DND-41 (cell line): Measurements from ENCODE around the gene SH2D6.
"Not testable (repeated sequence)": the region's sequence is repeated elsewhere in the genome, so short reads cannot be mapped to it uniquely, and the experiment has no call there.

Source experiments
- ATAC-seq: fragments of 200-7000 bp; cut with Tn5 transposase; 3 replicates; pipeline ENCODE4 v1.9.1; 2021; ENCODE audit warnings: low read depth; ENCODE audit not compliant: insufficient read depth
- DNase-seq: peaks from one replicate; pipeline ENCODE4 v3.0.0-alpha.2; 2020
- H2AFZ ChIP-seq: 2 replicates; pipeline ENCODE4 v1.6.0; 2012; ENCODE audit warnings: low read depth, low read length
- H3K27ac ChIP-seq: 2 replicates; pipeline ENCODE4 v1.5.1; 2012; ENCODE audit warnings: low read length, inconsistent platforms
- H3K27me3 ChIP-seq: fragments of 200-600 bp; sonication (generic); 2 replicates; pipeline ENCODE4 v1.6.0; 2012; ENCODE audit warnings: low read length, mild to moderate bottlenecking, inconsistent platforms; ENCODE audit not compliant: insufficient read depth, poor library complexity
- H3K36me3 ChIP-seq: 2 replicates; pipeline ENCODE4 v1.5.1; 2012; ENCODE audit warnings: low read length, inconsistent platforms; ENCODE audit not compliant: insufficient read depth
- H3K4me1 ChIP-seq: 2 replicates; pipeline ENCODE4 v1.5.1; 2012; ENCODE audit warnings: mild to moderate bottlenecking, low read length; ENCODE audit not compliant: insufficient read depth
- H3K4me2 ChIP-seq: 2 replicates; pipeline ENCODE4 v1.6.0; 2012; ENCODE audit warnings: mild to moderate bottlenecking, moderate library complexity, low read length, inconsistent platforms; ENCODE audit not compliant: insufficient read depth
- H3K4me3 ChIP-seq, 2 experiments: fragments of 200-600 bp in 1 of 2; shearing (Covaris generic) in 1 of 2; 2 replicates each; pipeline ENCODE4 v1.5.1; 2012 to 2016; ENCODE audit warnings: inconsistent platforms in 2 of 2, low read length in 2 of 2, mild to moderate bottlenecking in 2 of 2, low read depth in 1 of 2, moderate library complexity in 1 of 2
- H3K79me2 ChIP-seq: 2 replicates; pipeline ENCODE4 v1.6.0; 2012; ENCODE audit warnings: low read length, inconsistent platforms; ENCODE audit not compliant: insufficient read depth
- H3K9ac ChIP-seq: 2 replicates; pipeline ENCODE4 v1.6.0; 2012; ENCODE audit warnings: low read depth, mild to moderate bottlenecking, inconsistent platforms, low read length, moderate library complexity
- H3K9me3 ChIP-seq: 2 replicates; pipeline ENCODE4 v1.5.1; 2012; ENCODE audit warnings: low read length, moderate library complexity, mild to moderate bottlenecking, inconsistent platforms; ENCODE audit not compliant: insufficient read depth, severe bottlenecking
- H4K20me1 ChIP-seq: 2 replicates; pipeline ENCODE4 v1.6.0; 2012; ENCODE audit warnings: low read length; ENCODE audit not compliant: insufficient read depth
- CTCF ChIP-seq: IDR thresholded peaks from 2 replicates; pipeline ENCODE4 v1.5.1; 2012; ENCODE audit warnings: borderline replicate concordance, low read length, moderate library complexity, mild to moderate bottlenecking; ENCODE audit not compliant: poor library complexity, severe bottlenecking; ENCODE audit errors: extremely low read depth
- EZH2 ChIP-seq: IDR thresholded peaks from 3 replicates; pipeline ENCODE4 v1.6.1; 2012; ENCODE audit warnings: borderline replicate concordance, low read depth, mild to moderate bottlenecking, moderate library complexity, low read length, inconsistent platforms; ENCODE audit not compliant: severe bottlenecking

SH2D6 gene

GRCh38 chr2:85476624-85477023 is 58.1 kb downstream of the SH2D6 start:
- no peak overlapping the region for H3K4me3 ChIP-seq
- H4K20me1 ChIP-seq = no peaks in the 10 kb centered on the region
- no peak overlapping the region for H3K27ac ChIP-seq
- ATAC-seq = no peak
- H3K27me3 ChIP-seq = no peaks in the 10 kb centered on the region
- no peaks in the 10 kb centered on the region for H3K79me2 ChIP-seq
- DNase-seq = no peak
- H3K9me3 ChIP-seq = no peaks in the 10 kb centered on the region
- H3K4me1 ChIP-seq = peaks cover under 1% of the 10 kb centered on the region; the same call in 1 of the 2 replicates
- no peaks in the 10 kb centered on the region for H3K36me3 ChIP-seq
- TF ChIP-seq CTCF (no peak), EZH2 (no peak)
- H2AFZ ChIP-seq = no peak overlapping the region
- no peak overlapping the region for H3K9ac ChIP-seq
- H3K4me2 ChIP-seq = no peak overlapping the region

GRCh38 chr2:85477884-85478283 is 59.4 kb downstream of the SH2D6 start:
- Histone ChIP-seq H2AFZ (no peak overlapping the region), H3K9me3 (no peaks in the 10 kb centered on the region), H3K27me3 (no peaks in the 10 kb centered on the region), H3K4me3 (no peak overlapping the region), H4K20me1 (no peaks in the 10 kb centered on the region), H3K4me1 (no peaks in the 10 kb centered on the region), H3K4me2 (no peak overlapping the region), H3K9ac (no peak overlapping the region), H3K79me2 (no peaks in the 10 kb centered on the region), H3K36me3 (no peaks in the 10 kb centered on the region), H3K27ac (no peak overlapping the region)
- DNase-seq = no peak
- no peak for ATAC-seq
- TF ChIP-seq CTCF (no peak), EZH2 (no peak)

- Histone ChIP-seq H4K20me1 (no peaks in the 10 kb centered on the region), H3K27ac (no peak overlapping the region), H3K9ac (no peak overlapping the region), H3K36me3 (no peaks in the 10 kb centered on the region), H3K4me1 (no peaks in the 10 kb centered on the region), H3K4me3 (no peak overlapping the region), H3K4me2 (no peak overlapping the region), H2AFZ (no peak overlapping the region), H3K9me3 (no peaks in the 10 kb centered on the region), H3K79me2 (no peaks in the 10 kb centered on the region), H3K27me3 (no peaks in the 10 kb centered on the region)
- ATAC-seq (no peak), DNase-seq (no peak)
- TF ChIP-seq CTCF (no peak), EZH2 (no peak)
These were observed 63.6 kb downstream of the SH2D6 start for GRCh38 chr2:85481818-85482777.

GRCh38 chr2:85484615-85485014 is 66.1 kb downstream of the SH2D6 start:
- not testable (repeated sequence) for H3K4me3 ChIP-seq, H3K9ac ChIP-seq, H3K4me2 ChIP-seq, ATAC-seq, H3K4me1 ChIP-seq, H2AFZ ChIP-seq, H4K20me1 ChIP-seq, H3K27me3 ChIP-seq, H3K27ac ChIP-seq, H3K9me3 ChIP-seq, H3K79me2 ChIP-seq, H3K36me3 ChIP-seq, DNase-seq
